Ectodermal cell (in vitro differentiated cells): ENCODE measurements around the gene GALR2.

Experiments
- H3K27ac ChIP-seq: 2 replicates; pipeline ENCODE4 v1.7.0; 2013; ENCODE audit warnings: mild to moderate bottlenecking, low read depth, low read length; ENCODE audit not compliant: insufficient read depth, poor library complexity, severe bottlenecking
- H3K27me3 ChIP-seq: 2 replicates; pipeline ENCODE4 v1.7.0; 2013; ENCODE audit warnings: mild to moderate bottlenecking, low read length; ENCODE audit not compliant: insufficient read depth, control insufficient read depth, poor library complexity, severe bottlenecking
- H3K36me3 ChIP-seq: one replicate; pipeline ENCODE4 v1.7.0; 2013; ENCODE audit warnings: low read length; ENCODE audit not compliant: control insufficient read depth, insufficient read depth
- H3K4me1 ChIP-seq: one replicate; pipeline ENCODE4 v1.7.0; 2013; ENCODE audit warnings: low read length; ENCODE audit not compliant: control insufficient read depth, insufficient read depth
- H3K4me3 ChIP-seq: 2 replicates; pipeline ENCODE4 v1.7.0; 2013; ENCODE audit warnings: low read depth, low read length, control low read depth; ENCODE audit not compliant: insufficient read depth
- H3K9me3 ChIP-seq: 2 replicates; pipeline ENCODE4 v1.7.0; 2013; ENCODE audit warnings: mild to moderate bottlenecking, low read length, moderate library complexity; ENCODE audit not compliant: control insufficient read depth
- WGBS, 2 experiments: methylation state at CpG; one replicate each; pipeline ENCODE4 v1.1.7; 2013; ENCODE audit warnings: missing lambda C conversion rate in 2 of 2; 5-methylcytosine and 5-hydroxymethylcytosine counted together

The GALR2 gene

GRCh38 chr17:76087531-76087930 is 12.9 kb downstream of the GALR2 start:
- Histone ChIP-seq H3K27me3 (no peaks in the 10 kb centered on the region), H3K27ac (no peak overlapping the region), H3K36me3 (peaks cover 50% of the 10 kb centered on the region), H3K4me1 (no peaks in the 10 kb centered on the region), H3K4me3 (no peak overlapping the region), H3K9me3 (no peaks in the 10 kb centered on the region)
- WGBS, 2 experiments, result 92 to 93% methylated on average over 11 of the region's 11 CpGs

- no peak overlapping the region for H3K4me3 ChIP-seq
- WGBS, 2 experiments, result 91 to 92% methylated on average over 25 of the region's 25 CpGs
- H3K4me1 ChIP-seq, result no peaks in the 10 kb centered on the region
- no peak overlapping the region for H3K27ac ChIP-seq
- H3K36me3 ChIP-seq, result peaks cover 58% of the 10 kb centered on the region
- no peaks in the 10 kb centered on the region for H3K9me3 ChIP-seq
- H3K27me3 ChIP-seq, result no peaks in the 10 kb centered on the region
These were observed 13.7 kb downstream of the GALR2 start for GRCh38 chr17:76088041-76088867.

- H3K4me1 ChIP-seq, result no peaks in the 10 kb centered on the region
- peaks cover 60% of the 10 kb centered on the region for H3K36me3 ChIP-seq
- H3K4me3 ChIP-seq, result no peak overlapping the region
- no peaks in the 10 kb centered on the region for H3K27me3 ChIP-seq
- H3K27ac ChIP-seq, result no peak overlapping the region
- 96 to 97% methylated on average over 25 of the region's 25 CpGs for WGBS, 2 experiments
- no peaks in the 10 kb centered on the region for H3K9me3 ChIP-seq
These were observed 14.4 kb downstream of the GALR2 start for GRCh38 chr17:76088868-76089576.

GRCh38 chr17:76089680-76090516 is 15.3 kb downstream of the GALR2 start:
- no peaks in the 10 kb centered on the region for H3K4me1 ChIP-seq
- H3K36me3 ChIP-seq, result peaks cover 62% of the 10 kb centered on the region

DNA sequence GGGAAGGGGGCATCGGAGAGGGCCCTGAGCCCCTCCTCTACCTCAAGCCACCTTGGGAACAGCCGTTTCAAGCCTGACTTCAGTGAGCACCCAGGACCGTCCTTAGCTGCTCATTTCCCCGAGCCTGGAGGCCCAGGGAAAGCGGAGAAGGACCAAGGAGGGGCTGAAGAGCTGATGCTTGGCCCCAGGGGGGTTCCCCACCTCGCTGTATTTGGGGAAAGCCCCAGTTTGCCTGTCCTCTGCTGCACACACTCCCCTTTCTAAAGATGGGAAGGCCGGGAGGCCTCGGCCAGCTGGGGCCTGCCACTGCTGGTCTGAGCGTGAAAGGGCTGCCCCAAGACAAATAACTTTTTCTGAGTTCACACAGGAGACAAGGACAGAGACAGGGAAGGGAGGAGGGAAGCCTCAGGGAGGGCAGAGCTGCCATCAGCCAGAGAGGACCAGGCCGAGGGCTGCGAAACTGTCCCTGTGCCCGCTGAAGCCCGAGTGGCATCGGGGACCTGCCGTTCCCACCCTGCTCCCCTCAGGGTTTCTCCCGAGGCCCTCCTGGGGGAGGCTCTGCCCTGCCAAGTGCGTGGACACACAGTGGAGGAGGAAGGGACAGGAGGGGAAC is 16.0 kb downstream of the GALR2 start:
- H3K9me3 ChIP-seq, result no peaks in the 10 kb centered on the region
- WGBS, 2 experiments, result 93 to 94% methylated on average over 17 of the region's 17 CpGs
- no peaks in the 10 kb centered on the region for H3K27me3 ChIP-seq
- peaks cover 56% of the 10 kb centered on the region for H3K36me3 ChIP-seq
- no peak overlapping the region for H3K4me3 ChIP-seq
- H3K4me1 ChIP-seq, result no peaks in the 10 kb centered on the region
- no peak overlapping the region for H3K27ac ChIP-seq

More at GRCh38 chr17:76089680-76090516, 15.3 kb downstream of the GALR2 start:
- no peaks in the 10 kb centered on the region for H3K9me3 ChIP-seq
- no peak overlapping the region for H3K27ac ChIP-seq
- no peak overlapping the region for H3K4me3 ChIP-seq
- WGBS, 2 experiments, result 93 to 94% methylated on average over 32 of the region's 32 CpGs
- H3K27me3 ChIP-seq, result no peaks in the 10 kb centered on the region

DNA sequence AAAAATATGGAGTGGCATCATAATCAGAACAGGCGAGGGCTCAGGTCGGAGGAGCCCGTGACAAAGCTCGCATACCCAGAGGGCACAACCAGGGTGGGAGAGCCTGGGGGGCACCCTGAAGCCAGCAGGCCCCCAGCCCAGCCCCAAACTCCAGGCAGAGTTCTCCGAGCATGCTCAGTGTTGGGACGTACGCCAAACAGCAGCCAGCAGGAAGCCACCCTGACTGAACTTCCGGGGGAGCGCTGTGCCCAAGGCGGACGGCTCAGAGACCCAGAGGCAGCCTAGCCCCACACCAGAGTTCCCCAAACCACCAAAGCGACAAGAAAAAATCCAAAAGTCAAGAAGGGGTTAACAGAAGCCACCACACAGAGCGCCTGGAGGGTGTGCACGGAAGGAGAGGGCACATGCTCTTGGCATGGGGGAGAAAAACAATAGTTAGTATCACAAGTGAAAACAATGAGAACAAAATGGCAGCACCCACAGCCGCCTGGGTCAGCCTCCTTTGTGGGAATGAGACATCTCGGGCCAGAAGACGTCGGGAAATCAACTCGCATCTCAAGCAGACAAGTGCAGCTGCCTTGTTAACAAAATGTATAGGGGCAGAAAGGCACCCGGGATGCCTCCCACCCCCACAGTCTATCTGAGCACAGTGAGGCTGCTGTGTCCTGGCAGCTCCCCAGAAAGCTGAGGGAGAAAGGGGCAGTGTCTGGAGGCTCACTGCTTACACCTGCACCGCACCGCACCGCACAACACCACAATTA is 17.1 kb downstream of the GALR2 start:
- peaks cover 57% of the 10 kb centered on the region for H3K36me3 ChIP-seq
- H3K9me3 ChIP-seq, result no peaks in the 10 kb centered on the region
- WGBS, 2 experiments, result 80 to 84% methylated on average over 23 of the region's 23 CpGs
- H3K27ac ChIP-seq, result no peak overlapping the region
- no peaks in the 10 kb centered on the region for H3K27me3 ChIP-seq
- H3K4me1 ChIP-seq, result no peaks in the 10 kb centered on the region
- H3K4me3 ChIP-seq, result no peak overlapping the region

DNA sequence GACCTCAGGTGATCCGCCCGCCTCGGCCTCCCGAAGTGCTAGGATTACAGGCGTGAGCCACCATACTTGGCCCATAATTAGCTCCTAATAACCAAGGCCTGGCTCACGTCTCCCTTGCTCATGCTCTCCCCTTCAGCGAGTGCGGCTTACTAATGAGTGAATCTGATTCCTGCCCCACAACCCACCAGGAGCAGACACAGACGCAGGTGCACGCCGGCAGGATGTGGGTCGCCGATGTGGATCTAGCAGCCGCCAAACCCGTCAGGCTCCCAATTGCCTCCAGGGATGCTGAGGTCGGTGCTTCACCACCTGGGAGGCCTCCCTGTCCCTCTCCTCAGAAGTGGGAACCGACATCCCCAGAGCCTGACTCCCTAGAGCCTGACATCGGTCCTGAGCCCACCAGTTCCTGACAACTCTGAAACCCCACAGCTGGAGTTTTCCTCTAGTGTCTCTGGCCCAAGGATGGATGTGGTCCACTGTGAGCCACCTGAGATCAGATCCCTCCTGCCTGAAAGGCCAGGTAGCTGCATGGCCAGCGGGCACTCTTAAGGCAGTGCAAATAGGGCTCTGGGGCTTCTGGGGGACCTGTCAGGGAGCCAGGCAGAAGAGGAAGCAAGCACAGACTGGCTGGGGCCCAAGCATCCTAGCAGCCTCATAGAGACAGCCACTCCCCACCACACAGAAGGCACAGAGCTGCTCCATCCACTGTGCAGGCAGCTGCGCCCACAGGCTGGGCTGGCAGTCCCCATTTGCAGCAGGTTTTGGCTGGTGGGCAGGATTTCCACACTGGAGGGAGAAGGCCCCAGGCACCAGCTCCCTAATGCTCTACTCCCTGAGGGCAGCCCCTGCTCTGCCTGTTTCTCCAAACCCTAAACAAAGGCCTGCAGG is 18.2 kb downstream of the GALR2 start:
- WGBS, 2 experiments, result 92 to 96% methylated on average over 20 of the region's 20 CpGs
- H3K36me3 ChIP-seq, result peaks cover 63% of the 10 kb centered on the region
- H3K4me3 ChIP-seq, result no peak overlapping the region
- H3K9me3 ChIP-seq, result no peaks in the 10 kb centered on the region
- no peaks in the 10 kb centered on the region for H3K4me1 ChIP-seq
- no peak overlapping the region for H3K27ac ChIP-seq
- no peaks in the 10 kb centered on the region for H3K27me3 ChIP-seq

DNA sequence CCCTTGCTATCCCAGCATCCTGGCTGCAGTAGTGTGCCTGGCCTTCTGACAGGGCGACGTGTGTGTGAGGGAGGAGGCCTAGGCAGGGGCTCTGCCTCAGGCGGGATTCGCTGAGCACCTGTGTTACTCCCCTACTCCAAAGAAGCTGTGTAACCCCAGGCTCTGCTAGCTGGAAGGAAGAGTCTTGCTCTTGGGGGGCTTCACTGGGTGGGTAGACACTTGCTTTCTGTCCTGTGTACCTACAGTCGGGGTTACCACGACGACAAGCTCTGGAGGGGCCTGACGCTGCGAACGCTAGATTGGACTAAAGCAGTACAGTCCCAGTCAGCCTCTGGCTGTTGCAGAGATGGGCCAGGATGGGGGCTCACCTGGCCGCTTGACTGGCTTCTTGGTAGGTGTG is 19.5 kb downstream of the GALR2 start:
- peaks cover 57% of the 10 kb centered on the region for H3K36me3 ChIP-seq
- H3K9me3 ChIP-seq, result no peaks in the 10 kb centered on the region
- H3K4me3 ChIP-seq, result no peak overlapping the region
- H3K27me3 ChIP-seq, result no peaks in the 10 kb centered on the region
- 90 to 91% methylated on average over 11 of the region's 11 CpGs for WGBS, 2 experiments
- H3K27ac ChIP-seq, result no peak overlapping the region
- H3K4me1 ChIP-seq, result no peaks in the 10 kb centered on the region

DNA sequence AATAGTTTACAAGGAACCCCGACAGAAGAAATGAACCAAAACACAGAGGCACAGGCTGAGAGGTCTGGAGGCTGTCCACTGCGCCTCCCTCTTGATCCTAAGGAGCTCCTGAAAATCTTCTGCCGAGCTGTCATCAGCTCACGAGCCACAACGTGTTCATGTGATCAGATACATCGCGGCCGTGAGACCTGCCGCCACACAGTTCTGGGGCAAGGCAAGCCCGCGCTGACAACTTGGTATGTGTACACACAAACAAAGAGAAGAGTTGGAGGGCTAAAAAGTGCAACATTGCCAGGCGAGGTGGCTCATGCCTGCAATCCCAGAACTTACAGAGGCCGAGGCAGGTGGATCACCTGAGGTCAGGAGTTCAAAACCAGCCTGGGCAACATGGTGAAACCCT is 21.4 kb downstream of the GALR2 start:
- Histone ChIP-seq H3K4me3 (no peak overlapping the region), H3K36me3 (peaks cover 58% of the 10 kb centered on the region), H3K9me3 (no peaks in the 10 kb centered on the region), H3K27me3 (no peaks in the 10 kb centered on the region), H3K4me1 (no peaks in the 10 kb centered on the region), H3K27ac (no peak overlapping the region)
- 90 to 91% methylated on average over 13 of the region's 13 CpGs for WGBS, 2 experiments
